Spleen (tissue), 7 donors: Measurements from ENCODE around the gene DDOST.

Source experiments
- CTCF ChIP-seq, 11 experiments: fragments of 200-600 bp in 7 of 11; fragments of 450-650 bp in 4 of 11; sonication (generic) in 4 of 11; IDR thresholded peaks in 8 of 11; conservative IDR thresholded peaks in 3 of 11; 1 replicate in 7 of 11; 2 replicates in 4 of 11; pipeline versions ENCODE4 v1.4.0 to v1.8.0; 2016 to 2021; ENCODE audit warnings: antibody characterized with exemption in 11 of 11, inconsistent platforms in 4 of 11, mild to moderate bottlenecking in 1 of 11
- POLR2A ChIP-seq, 3 donors: fragments of 450-650 bp; IDR thresholded peaks; one replicate each; pipeline ENCODE4 v1.5.1; 2017; ENCODE audit warnings: antibody characterized with exemption in 3 of 3, mild to moderate bottlenecking in 1 of 3
- POLR2AphosphoS5 ChIP-seq, 3 donors: sonication (generic); formaldehyde crosslinking; IDR thresholded peaks; one replicate each; pipeline ENCODE4 v1.5.1; 2017; ENCODE audit warnings: antibody characterized with exemption in 3 of 3
- donor health status: DM: no; HTN: no; CAD: no; lungs with moderate emphysema.
- donor health status: DM: no; HTN: no; CAD: no.
- donor health status: DM: no; HTN: no; CAD: no.

GRCh38 chr1:20708057-20708456, 46.9 kb upstream of the DDOST start:
- TF ChIP-seq CTCF (IDR thresholded peaks at IDR 0.05 in 8 of 11, conservative IDR thresholded peaks at IDR 0.05 in 3 of 11) (no peak), POLR2AphosphoS5 (IDR thresholded peaks at IDR 0.05) (no peak), POLR2A (IDR thresholded peaks at IDR 0.05) (no peak)
